B cell (primary cell): Measurements from ENCODE around the gene CDH2. TPM values are rescaled to one million over a fixed set of nuclear protein-coding genes. Genes with fewer than 3 reads are reported as not detected.

Experiments used
- ATAC-seq: fragments of 200-7000 bp; cut with Tn5 transposase; one replicate; pipeline ENCODE4 v1.10.0; 2021; ENCODE audit warnings: low read depth, mild to moderate bottlenecking, moderate number of reproducible peaks, moderate library complexity
- CTCF ChIA-PET: fragments of 350-600 bp; sonication (Branson Sonifier 250); formaldehyde crosslinking; loops from one replicate; lab custom pipeline; 2021; ENCODE audit warnings: antibody characterized with exemption, inconsistent platforms; lab: Charles Lee
- POLR2A ChIA-PET: fragments of 350-600 bp; sonication (Branson Sonifier 250); formaldehyde crosslinking; loops from one replicate; lab custom pipeline; 2021; ENCODE audit warnings: antibody characterized with exemption; lab: Charles Lee
- DNase-seq: peaks from one replicate; pipeline ENCODE4 v3.0.0; 2013
- H2AFZ ChIP-seq: 2 replicates; pipeline ENCODE4 v1.6.1; 2012; ENCODE audit warnings: mild to moderate bottlenecking, low read depth, low read length; ENCODE audit not compliant: insufficient read depth, poor library complexity, severe bottlenecking
- H3K27ac ChIP-seq, 2 donors: 1 replicate in 1 of 2; 2 replicates in 1 of 2; pipeline ENCODE4 v1.5.1; 2012 to 2013; ENCODE audit warnings: low read length in 2 of 2, mild to moderate bottlenecking in 2 of 2, moderate library complexity in 1 of 2
- H3K27me3 ChIP-seq, 4 experiments: fragments of 200-600 bp in 1 of 4; sonication (generic) in 1 of 4; replicated peaks in 1 of 4; 1 replicate in 2 of 4; 2 replicates in 2 of 4; pipeline versions ENCODE4 v1.6.1 to v1.7.0; 2013 to 2016; ENCODE audit warnings: low read length in 3 of 4, mild to moderate bottlenecking in 2 of 4, mixed read lengths in 1 of 4, moderate library complexity in 1 of 4; ENCODE audit not compliant: insufficient read depth in 4 of 4, control insufficient read depth in 3 of 4; ENCODE audit errors: control extremely low read depth in 1 of 4
- H3K36me3 ChIP-seq, 2 experiments: replicated peaks in 1 of 2; 1 replicate in 1 of 2; 2 replicates in 1 of 2; pipeline versions ENCODE4 v1.6.1 to v1.7.1; 2013; ENCODE audit warnings: low read length in 1 of 2; ENCODE audit not compliant: insufficient read depth in 2 of 2, control insufficient read depth in 1 of 2; ENCODE audit errors: control extremely low read depth in 1 of 2, extremely low read depth in 1 of 2
- H3K4me1 ChIP-seq, 2 donors: fragments of 200-600 bp in 1 of 2; sonication (generic) in 1 of 2; 1 replicate in 1 of 2; 2 replicates in 1 of 2; pipeline versions ENCODE4 v1.5.1 to v1.6.1; 2013 to 2017; ENCODE audit warnings: low read length in 2 of 2; ENCODE audit not compliant: control insufficient read depth in 2 of 2, insufficient read depth in 2 of 2
- H3K4me2 ChIP-seq: replicated peaks from 2 replicates; pipeline ENCODE3; 2012; ENCODE audit warnings: mild to moderate bottlenecking, low read depth, low read length; ENCODE audit not compliant: poor library complexity, severe bottlenecking
- H3K4me3 ChIP-seq, 5 experiments: fragments of 200-600 bp in 1 of 5; sonication (generic) in 1 of 5; 1 replicate in 3 of 5; 2 replicates in 2 of 5; pipeline versions ENCODE4 v1.5.1 to v1.7.0; 2011 to 2016; ENCODE audit warnings: low read length in 4 of 5, mild to moderate bottlenecking in 4 of 5, low read depth in 2 of 5, control low read depth in 1 of 5, moderate library complexity in 1 of 5; ENCODE audit not compliant: insufficient read depth in 1 of 5; ENCODE audit errors: control extremely low read depth in 1 of 5, extremely low read depth in 1 of 5
- H3K79me2 ChIP-seq: fragments of 200-600 bp; sonication (generic); one replicate; pipeline ENCODE4 v1.6.0; 2016; ENCODE audit warnings: low read length; ENCODE audit not compliant: control insufficient read depth, insufficient read depth
- H3K9ac ChIP-seq: fragments of 200-600 bp; sonication (generic); 2 replicates; pipeline ENCODE4 v1.6.1; 2017; ENCODE audit warnings: mild to moderate bottlenecking, low read length, moderate library complexity
- H3K9me3 ChIP-seq, 3 donors: one replicate each; pipeline versions ENCODE4 v1.6.1 to v1.7.1; 2013; ENCODE audit warnings: low read length in 2 of 3; ENCODE audit not compliant: control insufficient read depth in 2 of 3, insufficient read depth in 1 of 3; ENCODE audit errors: control extremely low read depth in 1 of 3
- H4K20me1 ChIP-seq: 2 replicates; pipeline ENCODE4 v1.6.0; 2012; ENCODE audit warnings: mild to moderate bottlenecking, low read length; ENCODE audit not compliant: insufficient read depth, control insufficient read depth, poor library complexity, severe bottlenecking
- H3K27ac Mint-ChIP-seq: one replicate; pipeline ENCODE4 v1.8.0; 2021; ENCODE audit warnings: mixed read lengths
- H3K27me3 Mint-ChIP-seq: one replicate; pipeline ENCODE4 v1.8.0; 2021; ENCODE audit warnings: mixed read lengths
- H3K4me1 Mint-ChIP-seq: one replicate; pipeline ENCODE4 v1.8.0; 2021; ENCODE audit warnings: mixed read lengths
- H3K4me3 Mint-ChIP-seq: one replicate; pipeline ENCODE4 v1.8.0; 2021; ENCODE audit warnings: mixed read lengths
- H3K9me3 Mint-ChIP-seq: one replicate; pipeline ENCODE4 v1.8.0; 2022; ENCODE audit warnings: mixed read lengths; ENCODE audit not compliant: insufficient read depth
- EZH2 ChIP-seq: IDR thresholded peaks from 2 replicates; pipeline ENCODE4 v1.6.1; 2012; ENCODE audit warnings: borderline replicate concordance, low read depth, mild to moderate bottlenecking, moderate library complexity, low read length; ENCODE audit not compliant: insufficient read depth, poor library complexity, severe bottlenecking
- WGBS: methylation state at CpG from one replicate; pipeline ENCODE4 v1.1.5; 2013; ENCODE audit warnings: missing lambda C conversion rate; ENCODE audit not compliant: insufficient coverage; 5-methylcytosine and 5-hydroxymethylcytosine counted together
- intact Hi-C: fragments of 100-400 bp; cut with micrococcal nuclease; formaldehyde crosslinking; loops from one replicate; pipeline ENCODE4 v1.10.0; 2022
- polyA plus RNA-seq: library from polyadenylated mRNA; depleted of rRNA; stranded (reverse); fragments of >200 nt; gene quantifications from 2 replicates; pipeline ENCODE4 v1.2.3, GENCODE V29; 2012
- total RNA-seq, 2 donors: library from RNA; stranded (reverse); fragments of 120-200 nt in 1 of 2; gene quantifications; 1 replicate in 1 of 2; 2 replicates in 1 of 2; pipeline versions ENCODE4 v1.2.3 to v1.2.4, GENCODE V29; 2013 to 2022
- TF ChIP-seq, protein P1 (sequence below): fragments of 200-600 bp; IDR thresholded peaks from one replicate; pipeline ENCODE4 v1.8.0; 2022; ENCODE audit warnings: antibody characterized with exemption, mild to moderate bottlenecking

CDH2 gene
- total and polyA plus RNA-seq, 2 donors (not counting 1 experiment from before 2014, with no cell fraction given) = not detected

DNA sequence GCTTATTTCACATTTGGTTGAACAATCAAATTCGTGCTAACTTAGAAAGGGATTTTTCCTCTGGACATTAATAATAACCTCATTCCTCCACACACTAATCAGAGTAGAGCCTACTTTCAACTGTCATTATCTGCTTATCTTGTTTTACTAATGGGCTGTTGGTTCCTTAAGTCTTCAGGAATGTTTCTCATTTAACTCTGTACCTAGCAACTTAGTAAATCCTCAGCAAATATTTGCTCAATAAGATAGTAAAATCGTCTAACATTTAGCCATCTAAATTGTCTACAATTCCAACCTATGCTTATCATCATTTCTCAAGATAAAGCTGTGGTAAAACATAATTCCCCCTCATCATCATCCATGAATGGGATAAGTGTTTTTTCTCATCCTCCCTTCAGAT is 98.1 kb downstream of the CDH2 start:
- H2AFZ ChIP-seq = no peak overlapping the region
- H3K79me2 ChIP-seq = no peaks in the 10 kb centered on the region
- no peaks in the 10 kb centered on the region for H4K20me1 ChIP-seq
- WGBS = no CpG with 5 or more reads among the region's 2 CpGs
- ChIA-PET CTCF (no interaction called here), POLR2A (no interaction called here)
- H3K4me1 ChIP-seq = no peaks in the 10 kb centered on the region
- ATAC-seq (no peak), DNase-seq (no peak)
- H3K27me3 ChIP-seq = no peaks in the 10 kb centered on the region
- H3K4me2 ChIP-seq = no peak overlapping the region
- TF ChIP-seq EZH2 = no peak
- TF ChIP-seq, protein P1, sequence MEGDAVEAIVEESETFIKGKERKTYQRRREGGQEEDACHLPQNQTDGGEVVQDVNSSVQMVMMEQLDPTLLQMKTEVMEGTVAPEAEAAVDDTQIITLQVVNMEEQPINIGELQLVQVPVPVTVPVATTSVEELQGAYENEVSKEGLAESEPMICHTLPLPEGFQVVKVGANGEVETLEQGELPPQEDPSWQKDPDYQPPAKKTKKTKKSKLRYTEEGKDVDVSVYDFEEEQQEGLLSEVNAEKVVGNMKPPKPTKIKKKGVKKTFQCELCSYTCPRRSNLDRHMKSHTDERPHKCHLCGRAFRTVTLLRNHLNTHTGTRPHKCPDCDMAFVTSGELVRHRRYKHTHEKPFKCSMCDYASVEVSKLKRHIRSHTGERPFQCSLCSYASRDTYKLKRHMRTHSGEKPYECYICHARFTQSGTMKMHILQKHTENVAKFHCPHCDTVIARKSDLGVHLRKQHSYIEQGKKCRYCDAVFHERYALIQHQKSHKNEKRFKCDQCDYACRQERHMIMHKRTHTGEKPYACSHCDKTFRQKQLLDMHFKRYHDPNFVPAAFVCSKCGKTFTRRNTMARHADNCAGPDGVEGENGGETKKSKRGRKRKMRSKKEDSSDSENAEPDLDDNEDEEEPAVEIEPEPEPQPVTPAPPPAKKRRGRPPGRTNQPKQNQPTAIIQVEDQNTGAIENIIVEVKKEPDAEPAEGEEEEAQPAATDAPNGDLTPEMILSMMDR = no peak
- no peaks in the 10 kb centered on the region for H3K9me3 ChIP-seq
- intact Hi-C loops = no loop called here
- H3K4me1 Mint-ChIP-seq = no peaks in the 10 kb centered on the region
- H3K27ac Mint-ChIP-seq = no peak overlapping the region
- H3K9me3 Mint-ChIP-seq = peaks cover 1% of the 10 kb centered on the region
- no peak overlapping the region for H3K4me3 ChIP-seq
- no peak overlapping the region for H3K9ac ChIP-seq
- H3K4me3 Mint-ChIP-seq = no peak overlapping the region
- no peak overlapping the region for H3K27ac ChIP-seq
- no peaks in the 10 kb centered on the region for H3K36me3 ChIP-seq
- no peaks in the 10 kb centered on the region for H3K27me3 Mint-ChIP-seq

DNA sequence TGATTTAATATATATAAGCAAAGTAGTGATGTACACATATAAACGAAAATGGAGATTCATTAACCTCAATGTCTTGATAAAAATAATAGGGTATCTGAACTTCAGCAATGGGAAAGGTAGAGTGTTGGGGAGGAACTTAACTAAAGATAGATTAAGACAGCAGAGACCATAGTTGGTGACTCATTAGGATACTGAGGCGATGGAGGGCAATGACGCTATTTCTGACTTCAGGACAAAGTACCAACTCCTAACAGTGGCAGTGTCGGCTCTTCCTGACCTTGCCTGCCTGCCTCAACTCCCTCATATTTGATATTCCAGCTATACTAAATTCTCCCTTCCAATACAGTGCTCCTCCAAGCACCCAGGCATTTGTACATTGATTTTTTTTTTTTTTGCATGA is 98.6 kb downstream of the CDH2 start:
- CTCF ChIA-PET = no interaction called here
- no peak for TF ChIP-seq EZH2
- TF ChIP-seq, protein P1 = no peak
- intact Hi-C loops = no loop called here
- no peaks in the 10 kb centered on the region for H3K27me3 ChIP-seq
- no peak overlapping the region for H3K4me2 ChIP-seq
- H3K27ac Mint-ChIP-seq = no peak overlapping the region
- no peaks in the 10 kb centered on the region for H3K79me2 ChIP-seq
- no peak overlapping the region for H3K4me3 ChIP-seq
- peaks cover 1% of the 10 kb centered on the region for H3K9me3 Mint-ChIP-seq
- H3K4me3 Mint-ChIP-seq = no peak overlapping the region
- H3K4me1 Mint-ChIP-seq = no peaks in the 10 kb centered on the region
- no peak for ATAC-seq
- H2AFZ ChIP-seq = no peak overlapping the region
- no peaks in the 10 kb centered on the region for H4K20me1 ChIP-seq
- no peak overlapping the region for H3K9ac ChIP-seq
- no peaks in the 10 kb centered on the region for H3K36me3 ChIP-seq
- POLR2A ChIA-PET = no interaction called here
- 83% methylated on average over 1 of the region's 4 CpGs for WGBS
- no peaks in the 10 kb centered on the region for H3K27me3 Mint-ChIP-seq
- no peaks in the 10 kb centered on the region for H3K4me1 ChIP-seq
- DNase-seq = no peak
- H3K9me3 ChIP-seq = no peaks in the 10 kb centered on the region
- no peak overlapping the region for H3K27ac ChIP-seq
